HG02840 (cell line): ENCODE measurements around the gene ADAM11.
"Not testable (repeated sequence)": the region's sequence is repeated elsewhere in the genome, so short reads cannot be mapped to it uniquely, and the experiment has no call there.

ENCODE experiments used
- ATAC-seq: cut with Tn5 transposase; IDR thresholded peaks from one replicate; pipeline ENCODE4 v1.9.1; 2021; ENCODE audit warnings: mild to moderate bottlenecking, moderate library complexity, moderate number of reproducible peaks; ENCODE audit not compliant: unreplicated experiment, low FRiP score

The ADAM11 gene

DNA sequence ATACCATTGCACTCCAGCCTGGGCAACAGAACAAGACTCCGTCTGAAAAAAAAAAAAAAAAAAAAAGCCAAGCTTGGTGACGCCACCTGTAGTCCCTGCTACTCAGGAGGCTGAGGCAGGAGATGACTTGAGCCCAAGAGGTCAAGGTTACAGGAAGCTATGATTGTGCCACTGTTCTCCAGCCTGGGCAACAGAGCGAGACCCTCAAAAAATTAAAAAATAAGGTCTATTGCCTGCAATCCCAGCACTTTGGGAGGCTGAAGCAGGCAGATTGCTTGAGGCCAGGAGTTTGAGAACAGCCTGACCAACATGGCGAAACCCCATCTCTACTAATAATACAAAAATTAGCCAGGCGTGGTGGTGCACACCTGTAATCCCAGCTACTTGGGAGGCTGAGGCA is 3.6 kb upstream of the ADAM11 start:
- ATAC-seq: not testable (repeated sequence)

DNA sequence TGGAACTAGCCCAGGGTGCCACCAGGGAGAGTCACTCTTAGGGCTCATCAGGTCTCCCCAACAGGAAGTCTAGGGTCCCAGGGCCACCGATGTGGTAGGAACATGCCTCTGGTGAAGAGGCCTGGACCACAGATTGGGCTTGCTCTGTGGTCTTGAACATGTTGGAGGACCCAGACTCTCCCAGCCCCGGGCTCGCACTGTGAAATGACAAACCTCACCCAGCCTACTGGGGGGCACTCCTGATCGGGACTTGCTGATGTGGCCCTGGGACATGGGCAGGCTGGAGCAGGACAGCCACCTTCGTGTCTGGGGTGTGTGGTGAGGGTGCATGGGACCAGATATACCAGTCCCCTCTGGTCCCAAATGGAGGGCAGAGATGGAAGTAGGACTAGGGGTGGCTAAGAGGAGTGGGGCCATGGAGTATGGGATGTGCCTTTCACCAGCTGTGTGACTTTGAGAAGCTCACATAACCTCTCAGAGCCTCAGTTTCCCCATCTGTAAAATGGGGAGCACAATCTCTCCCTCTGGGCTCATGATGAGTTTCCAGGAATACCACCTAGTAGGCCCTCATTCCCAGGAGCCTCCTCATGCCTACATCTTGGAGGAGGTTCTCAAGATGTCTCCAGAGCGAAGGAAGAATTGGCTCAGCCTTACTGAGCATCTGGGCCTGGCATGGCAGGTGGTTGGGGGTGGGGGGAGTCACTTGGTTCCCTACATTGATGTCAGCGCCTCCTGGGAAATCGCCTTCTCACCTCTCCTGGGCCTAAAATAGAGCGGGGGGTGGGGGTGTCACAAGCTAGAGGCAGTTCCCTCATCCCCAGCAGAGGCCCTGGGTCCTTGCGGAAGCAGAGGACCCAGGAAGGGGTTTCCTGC is 1.5 kb upstream of the ADAM11 start:
- no peak for ATAC-seq

DNA sequence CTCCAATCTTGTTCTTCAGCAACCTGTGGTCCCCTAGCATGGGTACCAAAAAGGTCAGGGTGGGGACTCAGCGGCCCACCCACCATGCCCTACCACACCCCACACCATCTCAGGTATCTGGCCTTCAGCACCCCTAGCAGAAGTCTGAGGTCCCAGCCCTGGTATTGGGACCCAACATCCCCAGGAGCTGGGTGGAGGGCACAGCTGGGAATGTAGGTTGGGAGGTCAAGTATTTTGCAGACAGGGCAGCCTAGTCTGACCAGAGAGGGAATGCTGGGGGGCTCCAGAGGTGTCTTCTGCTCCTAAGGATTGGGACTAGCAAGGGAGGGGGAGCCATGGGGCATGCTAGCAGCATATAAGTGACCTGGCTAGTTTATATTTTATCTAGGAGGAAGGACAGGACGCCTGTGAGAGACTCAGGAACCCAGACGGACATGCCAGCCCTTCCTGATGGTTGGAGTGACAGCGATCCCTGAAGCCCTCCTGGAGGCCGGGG is 822 bp upstream of the ADAM11 start:
- ATAC-seq: no peak

GRCh38 chr17:44759086-44759915 is 513 bp downstream of the ADAM11 start:
- ATAC-seq: no peak

DNA sequence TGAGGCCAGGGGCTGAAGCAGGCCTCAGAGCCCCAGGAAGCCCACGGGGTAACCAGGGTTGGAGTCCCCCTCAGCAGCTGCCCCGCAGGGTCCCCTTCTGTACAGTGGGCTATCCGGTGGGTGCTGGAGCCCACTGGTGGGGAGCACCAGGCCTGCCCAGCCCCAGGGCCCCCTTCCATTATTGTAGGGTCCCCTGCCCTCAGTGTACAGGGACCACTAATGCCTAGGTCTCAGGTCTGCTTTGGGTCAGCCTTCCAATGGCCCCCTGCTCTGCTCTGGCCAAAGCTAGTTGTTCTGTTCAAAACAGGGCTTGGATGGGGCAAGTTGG is 1.1 kb downstream of the ADAM11 start:
- no peak for ATAC-seq

- ATAC-seq: no peak
Observed at GRCh38 chr17:44760474-44761308, 1.9 kb downstream of the ADAM11 start.

- ATAC-seq: no peak
Observed at GRCh38 chr17:44761932-44762810, 3.4 kb downstream of the ADAM11 start.

GRCh38 chr17:44763170-44763569 is 4.4 kb downstream of the ADAM11 start:
- no peak for ATAC-seq

DNA sequence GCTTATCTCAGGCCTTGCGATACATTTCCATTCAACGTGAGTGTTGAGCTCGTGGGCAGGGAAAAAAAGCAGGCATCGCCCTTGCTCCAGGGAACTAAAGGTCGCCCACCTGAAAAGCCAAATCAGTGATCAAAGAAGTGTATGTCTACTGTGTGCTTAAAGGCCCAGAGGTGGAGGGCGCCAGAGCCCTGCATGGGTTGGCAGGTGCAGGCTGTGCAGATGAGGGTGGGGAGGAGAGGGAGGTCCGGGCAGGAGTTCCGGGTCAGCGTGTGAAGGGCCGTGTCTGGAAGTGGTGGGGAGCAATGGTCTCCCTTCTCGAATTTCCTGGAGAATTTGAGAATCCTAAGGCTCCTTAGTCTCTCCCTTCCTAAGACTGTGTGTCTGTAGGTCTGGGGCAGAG is 7.2 kb downstream of the ADAM11 start:
- no peak for ATAC-seq

DNA sequence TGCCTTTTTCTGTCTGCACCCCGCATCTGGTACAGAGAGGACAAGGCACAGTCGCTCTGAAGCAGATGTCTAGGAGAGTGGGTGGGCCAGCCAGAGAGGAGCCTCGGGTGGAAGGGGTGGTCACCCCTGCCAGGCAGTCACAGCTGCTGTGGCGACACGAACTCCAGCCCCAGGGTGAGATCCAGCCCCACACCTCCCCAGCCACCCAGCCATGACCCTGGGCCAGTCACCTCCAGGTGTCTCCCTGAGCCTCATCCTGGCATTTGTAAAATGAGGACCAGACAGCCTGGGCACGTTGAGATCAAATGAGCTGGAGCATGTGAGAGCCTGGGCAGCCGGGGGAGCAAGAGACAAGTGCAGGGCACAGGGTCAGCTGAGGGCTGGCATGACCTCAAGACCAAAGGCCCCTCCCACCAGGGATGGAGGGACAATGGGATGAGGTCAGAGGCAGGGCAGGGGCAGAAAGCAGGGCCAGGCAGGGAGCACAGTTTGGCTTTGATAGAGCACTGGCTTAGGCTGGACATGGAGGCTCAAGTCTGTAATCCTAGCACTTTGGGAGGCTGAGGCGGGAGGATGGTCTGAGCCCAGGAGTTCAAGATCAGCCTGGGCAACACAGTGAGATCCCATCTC is 7.7 kb downstream of the ADAM11 start:
- ATAC-seq: no peak

- no peak for ATAC-seq
Observed at GRCh38 chr17:44767493-44767892, 8.7 kb downstream of the ADAM11 start.

GRCh38 chr17:44768505-44769142 is 9.8 kb downstream of the ADAM11 start:
- ATAC-seq: no peak

DNA sequence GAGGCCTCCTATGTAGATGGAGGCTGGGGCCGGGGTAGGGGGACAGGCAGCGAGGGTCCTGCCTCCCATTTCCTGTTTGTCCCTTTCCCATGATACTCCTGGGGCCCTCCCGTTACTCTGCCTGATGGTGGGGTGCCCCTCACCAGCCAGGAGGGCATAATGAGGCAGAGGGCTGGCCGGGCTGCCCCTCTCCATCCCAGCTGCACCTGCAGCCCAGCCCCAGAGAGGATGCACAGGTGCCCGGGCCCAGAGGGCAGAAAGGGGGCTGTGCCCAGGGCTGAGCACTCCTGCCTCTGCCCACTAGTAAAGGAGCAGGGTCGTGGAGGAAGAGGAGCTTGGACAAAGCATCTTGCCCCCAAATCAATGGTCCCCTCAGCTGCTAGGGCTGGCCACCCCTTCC is 10.4 kb downstream of the ADAM11 start:
- no peak for ATAC-seq

- ATAC-seq: no peak
Observed at GRCh38 chr17:44769647-44770084, 10.9 kb downstream of the ADAM11 start.

- ATAC-seq: no peak
Observed at GRCh38 chr17:44770166-44770925, 11.6 kb downstream of the ADAM11 start.

GRCh38 chr17:44772308-44773045 is 13.7 kb downstream of the ADAM11 start:
- ATAC-seq: no peak

DNA sequence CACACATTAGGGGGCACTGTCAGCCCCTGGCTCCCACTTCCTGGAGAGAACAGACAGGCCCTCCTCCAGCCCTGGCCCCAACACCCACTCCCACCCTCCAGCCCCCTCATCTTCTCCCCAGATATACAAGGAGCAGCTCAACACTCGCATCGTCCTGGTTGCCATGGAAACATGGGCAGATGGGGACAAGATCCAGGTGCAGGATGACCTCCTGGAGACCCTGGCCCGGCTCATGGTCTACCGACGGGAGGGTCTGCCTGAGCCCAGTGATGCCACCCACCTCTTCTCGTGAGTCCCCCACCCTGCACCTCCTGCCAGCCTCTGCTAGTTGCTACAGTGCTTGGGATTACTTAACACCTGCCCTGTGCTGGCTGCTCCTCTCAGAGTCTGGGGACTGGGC is 14.4 kb downstream of the ADAM11 start:
- ATAC-seq: no peak
